ENCODE measurements around the gene IFITM1.

The IFITM1 gene

DNA sequence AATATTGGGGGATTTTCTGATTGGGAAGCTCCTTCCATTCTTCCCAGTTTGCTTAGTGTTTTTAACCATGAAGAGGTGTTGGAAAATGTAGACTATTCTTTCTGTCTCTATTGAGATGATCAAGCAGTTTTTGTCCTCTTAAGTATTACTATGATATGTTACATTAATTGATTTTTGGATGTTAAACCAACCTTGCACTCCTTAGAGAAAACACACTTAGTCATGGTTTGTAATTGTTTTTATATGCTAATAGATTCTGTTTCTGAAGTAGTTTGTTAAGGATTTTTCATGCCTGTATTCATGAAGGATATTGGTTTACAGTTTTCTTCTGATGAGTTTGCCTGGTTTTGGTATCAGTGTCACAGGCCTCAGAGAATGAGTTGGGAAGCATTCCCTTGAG, 37.6 kb upstream of the IFITM1 start:
- Histone ChIP-seq H3K9me3 (ENCODE audit: control insufficient read depth in 1 of 2, low read length in 2 of 2) (peaks cover 0 to 6% of the 10 kb centered on the region in 2 donors), H3K4me1 (ENCODE audit: control insufficient read depth in 1 of 2, insufficient read depth in 2 of 2, low read length in 2 of 2) (peaks cover 16 to 27% of the 10 kb centered on the region in 2 donors), H3K4me3 (ENCODE audit: low read depth in 1 of 2, low read length in 2 of 2) (no peak overlapping the region), H3K36me3 (ENCODE audit: control insufficient read depth in 1 of 2, insufficient read depth in 2 of 2, low read length in 2 of 2) (peaks cover 0 to 4% of the 10 kb centered on the region in 2 donors), H3K27ac (ENCODE audit: low read depth, low read length) (no peak overlapping the region), H3K9ac (ENCODE audit: low read depth in 1 of 2, low read length in 2 of 2) (no peak overlapping the region), H3K27me3 (ENCODE audit: control insufficient read depth in 1 of 2, insufficient read depth in 2 of 2, low read length in 2 of 2) (peaks cover 0 to 7% of the 10 kb centered on the region in 2 donors)

DNA sequence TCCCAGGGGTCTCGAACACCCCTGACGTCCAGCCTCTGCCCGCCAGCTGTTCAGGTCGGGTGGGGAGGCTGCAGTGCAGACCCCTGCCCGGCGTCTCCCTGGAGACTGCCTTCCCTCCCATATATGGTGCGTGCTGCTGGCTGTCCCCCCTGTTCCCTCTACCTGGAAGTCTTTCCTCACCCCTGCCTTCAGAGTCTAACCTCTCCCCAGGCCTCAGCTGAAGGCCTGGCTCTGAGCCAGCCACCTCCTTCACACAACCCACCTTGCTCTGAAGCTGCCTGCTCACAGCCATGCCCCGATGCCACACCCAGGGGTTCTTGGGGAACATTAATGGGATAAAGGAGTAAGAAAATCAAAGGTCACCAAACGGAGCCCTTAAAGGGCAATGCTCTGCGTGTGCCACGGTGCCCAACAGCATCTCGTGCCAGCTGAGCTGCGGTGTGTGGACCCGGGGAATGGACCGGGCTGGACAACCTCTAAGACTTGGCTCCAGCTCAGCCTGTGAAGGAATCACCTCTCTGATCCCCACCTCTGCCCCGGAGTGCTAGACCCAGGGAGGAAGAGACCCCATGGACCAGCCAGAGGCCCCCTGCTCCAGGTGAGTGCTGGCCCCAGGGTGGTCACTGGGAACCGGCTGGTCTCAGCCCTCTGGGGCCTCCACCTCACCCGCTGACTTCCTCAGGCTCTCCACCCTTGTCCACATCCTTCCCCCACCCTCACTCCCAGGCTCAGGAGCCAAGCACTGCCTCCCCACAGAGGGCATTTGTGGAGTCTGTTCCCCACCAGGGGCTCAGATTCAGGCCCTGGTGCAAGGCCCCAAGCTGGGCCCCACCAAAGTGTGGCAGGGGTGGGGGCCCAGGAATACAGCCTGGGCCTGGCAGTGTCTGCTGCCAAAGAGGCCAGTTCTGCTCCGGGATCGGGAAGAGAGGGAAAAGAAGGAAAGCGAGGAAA, 35.6 kb upstream of the IFITM1 start, which contains the start of gene NLRP6:
Gene NLRP6, plus strand, starts transcription at position 407 of the 951 bp plus-strand sequence. Its CDS starts 163 bp downstream, at position 570.
- H3K4me3 ChIP-seq (ENCODE audit: low read depth in 1 of 2, low read length in 2 of 2) = peak within 1 kb of the TSS; percentile 76 to 89
- peaks cover 12 to 15% of the 10 kb centered on the region in 2 donors for H3K36me3 ChIP-seq (ENCODE audit: control insufficient read depth in 1 of 2, insufficient read depth in 2 of 2, low read length in 2 of 2)
- peaks cover 0 to 6% of the 10 kb centered on the region in 2 donors for H3K9me3 ChIP-seq (ENCODE audit: control insufficient read depth in 1 of 2, low read length in 2 of 2)
- H3K27me3 ChIP-seq (ENCODE audit: control insufficient read depth in 1 of 2, insufficient read depth in 2 of 2, low read length in 2 of 2) = peaks cover 12 to 23% of the 10 kb centered on the region in 2 donors
- peak within 1 kb of the TSS; percentile 89 for H3K27ac ChIP-seq (ENCODE audit: low read depth, low read length)
- H3K4me1 ChIP-seq (ENCODE audit: control insufficient read depth in 1 of 2, insufficient read depth in 2 of 2, low read length in 2 of 2) = peaks cover 14 to 31% of the 10 kb centered on the region in 2 donors
- H3K9ac ChIP-seq (ENCODE audit: low read depth in 1 of 2, low read length in 2 of 2) = peak within 1 kb of the TSS; percentile 71 to 99

DNA sequence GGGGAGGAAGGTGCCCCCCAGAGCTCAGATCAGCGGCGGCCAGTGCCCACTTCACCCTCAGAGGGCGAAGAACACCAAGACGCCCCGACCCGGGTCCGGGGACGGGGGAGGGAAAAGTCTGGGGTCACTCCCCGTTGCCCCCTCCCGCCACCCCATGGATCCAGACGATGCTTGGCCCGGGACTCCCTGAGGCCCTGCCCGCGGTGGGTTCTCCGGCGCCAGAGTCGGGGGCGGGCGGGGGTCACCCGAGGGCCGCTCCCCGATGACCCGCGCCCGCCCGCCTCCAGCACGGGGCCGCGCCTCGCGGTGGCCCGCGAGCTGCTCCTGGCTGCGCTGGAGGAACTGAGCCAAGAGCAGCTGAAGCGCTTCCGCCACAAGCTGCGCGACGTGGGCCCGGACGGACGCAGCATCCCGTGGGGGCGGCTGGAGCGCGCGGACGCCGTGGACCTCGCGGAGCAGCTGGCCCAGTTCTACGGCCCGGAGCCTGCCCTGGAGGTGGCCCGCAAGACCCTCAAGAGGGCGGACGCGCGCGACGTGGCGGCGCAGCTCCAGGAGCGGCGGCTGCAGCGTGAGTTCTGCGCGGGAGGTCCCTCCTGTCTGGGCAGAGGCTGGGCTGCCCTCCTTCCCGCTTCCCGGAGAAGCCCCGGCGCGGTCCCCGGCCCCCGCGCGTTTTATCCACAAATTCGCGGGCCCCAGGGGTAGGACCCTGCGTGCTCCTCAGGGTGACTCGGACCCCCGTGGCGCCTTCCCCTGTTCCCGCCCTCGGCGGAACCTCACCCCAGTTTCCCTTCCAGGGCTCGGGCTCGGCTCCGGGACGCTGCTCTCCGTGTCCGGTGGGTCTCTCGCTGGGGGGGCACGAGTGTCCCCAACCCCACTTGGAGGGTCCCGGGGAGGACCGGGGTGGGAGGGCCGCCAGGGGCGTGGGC, 34.5 kb upstream of the IFITM1 start:
- Histone ChIP-seq H3K27ac (ENCODE audit: low read depth, low read length) (peak overlapping the region; percentile 89), H3K4me3 (ENCODE audit: low read depth in 1 of 2, low read length in 2 of 2) (peak overlapping the region; percentile 76 to 89)

DNA sequence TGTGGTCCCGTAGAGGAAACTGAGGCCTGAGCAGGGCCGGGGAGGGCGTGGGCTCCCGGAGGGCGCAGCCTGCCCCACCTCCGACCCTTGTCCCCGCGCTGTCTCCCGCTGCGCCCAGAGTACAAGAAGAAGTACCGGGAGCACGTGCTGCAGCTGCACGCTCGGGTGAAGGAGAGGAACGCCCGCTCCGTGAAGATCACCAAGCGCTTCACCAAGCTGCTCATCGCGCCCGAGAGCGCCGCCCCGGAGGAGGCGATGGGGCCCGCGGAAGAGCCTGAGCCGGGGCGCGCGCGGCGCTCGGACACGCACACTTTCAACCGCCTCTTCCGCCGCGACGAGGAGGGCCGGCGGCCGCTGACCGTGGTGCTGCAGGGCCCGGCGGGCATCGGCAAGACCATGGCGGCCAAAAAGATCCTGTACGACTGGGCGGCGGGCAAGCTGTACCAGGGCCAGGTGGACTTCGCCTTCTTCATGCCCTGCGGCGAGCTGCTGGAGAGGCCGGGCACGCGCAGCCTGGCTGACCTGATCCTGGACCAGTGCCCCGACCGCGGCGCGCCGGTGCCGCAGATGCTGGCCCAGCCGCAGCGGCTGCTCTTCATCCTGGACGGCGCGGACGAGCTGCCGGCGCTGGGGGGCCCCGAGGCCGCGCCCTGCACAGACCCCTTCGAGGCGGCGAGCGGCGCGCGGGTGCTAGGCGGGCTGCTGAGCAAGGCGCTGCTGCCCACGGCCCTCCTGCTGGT, 33.7 kb upstream of the IFITM1 start:
- H3K4me3 ChIP-seq (ENCODE audit: low read depth in 1 of 2, low read length in 2 of 2) = peak overlapping the region; percentile 76 to 89
- H3K27ac ChIP-seq (ENCODE audit: low read depth, low read length) = peak overlapping the region; percentile 89
- peaks cover 12 to 23% of the 10 kb centered on the region in 2 donors for H3K27me3 ChIP-seq (ENCODE audit: control insufficient read depth in 1 of 2, insufficient read depth in 2 of 2, low read length in 2 of 2)

More for the DNA sequence above, 34.5 kb upstream of the IFITM1 start:
- H3K9ac ChIP-seq (ENCODE audit: low read depth in 1 of 2, low read length in 2 of 2) = peak overlapping the region; percentile 71 to 99
- H3K36me3 ChIP-seq (ENCODE audit: control insufficient read depth in 1 of 2, insufficient read depth in 2 of 2, low read length in 2 of 2) = peaks cover 15 to 20% of the 10 kb centered on the region in 2 donors
- peaks cover 14 to 40% of the 10 kb centered on the region in 2 donors for H3K4me1 ChIP-seq (ENCODE audit: control insufficient read depth in 1 of 2, insufficient read depth in 2 of 2, low read length in 2 of 2)
- peaks cover 12 to 23% of the 10 kb centered on the region in 2 donors for H3K27me3 ChIP-seq (ENCODE audit: control insufficient read depth in 1 of 2, insufficient read depth in 2 of 2, low read length in 2 of 2)
- H3K9me3 ChIP-seq (ENCODE audit: control insufficient read depth in 1 of 2, low read length in 2 of 2) = peaks cover 0 to 6% of the 10 kb centered on the region in 2 donors

DNA sequence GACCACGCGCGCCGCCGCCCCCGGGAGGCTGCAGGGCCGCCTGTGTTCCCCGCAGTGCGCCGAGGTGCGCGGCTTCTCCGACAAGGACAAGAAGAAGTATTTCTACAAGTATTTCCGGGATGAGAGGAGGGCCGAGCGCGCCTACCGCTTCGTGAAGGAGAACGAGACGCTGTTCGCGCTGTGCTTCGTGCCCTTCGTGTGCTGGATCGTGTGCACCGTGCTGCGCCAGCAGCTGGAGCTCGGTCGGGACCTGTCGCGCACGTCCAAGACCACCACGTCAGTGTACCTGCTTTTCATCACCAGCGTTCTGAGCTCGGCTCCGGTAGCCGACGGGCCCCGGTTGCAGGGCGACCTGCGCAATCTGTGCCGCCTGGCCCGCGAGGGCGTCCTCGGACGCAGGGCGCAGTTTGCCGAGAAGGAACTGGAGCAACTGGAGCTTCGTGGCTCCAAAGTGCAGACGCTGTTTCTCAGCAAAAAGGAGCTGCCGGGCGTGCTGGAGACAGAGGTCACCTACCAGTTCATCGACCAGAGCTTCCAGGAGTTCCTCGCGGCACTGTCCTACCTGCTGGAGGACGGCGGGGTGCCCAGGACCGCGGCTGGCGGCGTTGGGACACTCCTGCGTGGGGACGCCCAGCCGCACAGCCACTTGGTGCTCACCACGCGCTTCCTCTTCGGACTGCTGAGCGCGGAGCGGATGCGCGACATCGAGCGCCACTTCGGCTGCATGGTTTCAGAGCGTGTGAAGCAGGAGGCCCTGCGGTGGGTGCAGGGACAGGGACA, 32.9 kb upstream of the IFITM1 start:
- Histone ChIP-seq H3K4me3 (ENCODE audit: low read depth in 1 of 2, low read length in 2 of 2) (peak overlapping the region; percentile 76 to 78), H3K27ac (ENCODE audit: low read depth, low read length) (peak overlapping the region; percentile 17), H3K9ac (ENCODE audit: low read depth in 1 of 2, low read length in 2 of 2) (peak overlapping the region; percentile 71 to 73), H3K4me1 (ENCODE audit: control insufficient read depth in 1 of 2, insufficient read depth in 2 of 2, low read length in 2 of 2) (peaks cover 17 to 43% of the 10 kb centered on the region in 2 donors), H3K36me3 (ENCODE audit: control insufficient read depth in 1 of 2, insufficient read depth in 2 of 2, low read length in 2 of 2) (peaks cover 15 to 30% of the 10 kb centered on the region in 2 donors), H3K9me3 (ENCODE audit: control insufficient read depth in 1 of 2, low read length in 2 of 2) (peaks cover 0 to 6% of the 10 kb centered on the region in 2 donors), H3K27me3 (ENCODE audit: control insufficient read depth in 1 of 2, insufficient read depth in 2 of 2, low read length in 2 of 2) (peaks cover 12 to 23% of the 10 kb centered on the region in 2 donors)

More for the DNA sequence above, 33.7 kb upstream of the IFITM1 start:
- peak overlapping the region; percentile 71 to 99 for H3K9ac ChIP-seq (ENCODE audit: low read depth in 1 of 2, low read length in 2 of 2)
- peaks cover 0 to 6% of the 10 kb centered on the region in 2 donors for H3K9me3 ChIP-seq (ENCODE audit: control insufficient read depth in 1 of 2, low read length in 2 of 2)
- peaks cover 14 to 41% of the 10 kb centered on the region in 2 donors for H3K4me1 ChIP-seq (ENCODE audit: control insufficient read depth in 1 of 2, insufficient read depth in 2 of 2, low read length in 2 of 2)
- peaks cover 15 to 24% of the 10 kb centered on the region in 2 donors for H3K36me3 ChIP-seq (ENCODE audit: control insufficient read depth in 1 of 2, insufficient read depth in 2 of 2, low read length in 2 of 2)

DNA sequence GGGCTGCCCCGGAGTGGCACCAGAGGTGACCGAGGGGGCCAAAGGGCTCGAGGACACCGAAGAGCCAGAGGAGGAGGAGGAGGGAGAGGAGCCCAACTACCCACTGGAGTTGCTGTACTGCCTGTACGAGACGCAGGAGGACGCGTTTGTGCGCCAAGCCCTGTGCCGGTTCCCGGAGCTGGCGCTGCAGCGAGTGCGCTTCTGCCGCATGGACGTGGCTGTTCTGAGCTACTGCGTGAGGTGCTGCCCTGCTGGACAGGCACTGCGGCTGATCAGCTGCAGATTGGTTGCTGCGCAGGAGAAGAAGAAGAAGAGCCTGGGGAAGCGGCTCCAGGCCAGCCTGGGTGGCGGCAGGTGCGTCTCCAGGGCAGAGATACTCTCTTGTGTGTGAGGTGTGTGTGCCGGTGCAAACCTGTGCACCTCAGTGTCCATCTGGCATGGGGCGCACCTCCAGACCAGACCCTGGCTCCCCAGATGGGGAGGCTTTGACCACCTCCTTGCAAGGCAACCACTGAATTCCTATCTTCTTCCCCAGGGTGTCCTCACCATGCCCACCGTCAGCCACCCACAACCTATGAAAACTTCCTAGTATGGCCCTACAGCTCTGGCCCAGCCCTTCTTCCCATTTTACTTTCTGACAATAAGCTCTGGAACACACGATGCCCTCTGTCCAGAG, 32.2 kb upstream of the IFITM1 start:
- H3K4me3 ChIP-seq (ENCODE audit: low read depth in 1 of 2, low read length in 2 of 2) = peak overlapping the region; percentile 76 to 78
- peaks cover 12 to 23% of the 10 kb centered on the region in 2 donors for H3K27me3 ChIP-seq (ENCODE audit: control insufficient read depth in 1 of 2, insufficient read depth in 2 of 2, low read length in 2 of 2)
- H3K27ac ChIP-seq (ENCODE audit: low read depth, low read length) = no peak overlapping the region
- H3K36me3 ChIP-seq (ENCODE audit: control insufficient read depth in 1 of 2, insufficient read depth in 2 of 2, low read length in 2 of 2) = peaks cover 11 to 30% of the 10 kb centered on the region in 2 donors
- peak overlapping the region; percentile 71 to 73 for H3K9ac ChIP-seq (ENCODE audit: low read depth in 1 of 2, low read length in 2 of 2)
- peaks cover 17 to 48% of the 10 kb centered on the region in 2 donors for H3K4me1 ChIP-seq (ENCODE audit: control insufficient read depth in 1 of 2, insufficient read depth in 2 of 2, low read length in 2 of 2)
- no peaks in the 10 kb centered on the region for H3K9me3 ChIP-seq (ENCODE audit: control insufficient read depth in 1 of 2, low read length in 2 of 2)

DNA sequence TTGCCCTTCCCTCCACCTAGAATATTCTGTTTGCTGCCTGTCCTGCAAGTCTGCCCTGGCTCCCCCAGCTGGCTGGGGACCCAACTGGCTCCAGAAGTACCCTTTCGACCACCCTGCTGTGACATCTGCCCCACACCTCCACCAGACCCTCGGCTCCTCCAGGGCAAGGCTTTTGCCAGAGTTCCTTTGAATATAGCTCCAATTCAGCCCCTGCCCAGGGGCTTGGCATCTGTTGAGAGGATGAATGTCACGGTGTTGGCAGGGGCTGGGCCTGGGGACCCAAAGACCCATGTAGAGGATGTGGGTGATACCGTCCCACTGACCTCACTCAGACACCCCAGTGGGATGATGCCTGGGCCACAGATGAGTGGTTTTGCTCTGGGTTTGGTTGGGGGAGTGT, 31.7 kb upstream of the IFITM1 start:
- no peaks in the 10 kb centered on the region for H3K9me3 ChIP-seq (ENCODE audit: control insufficient read depth in 1 of 2, low read length in 2 of 2)
- peaks cover 12 to 23% of the 10 kb centered on the region in 2 donors for H3K27me3 ChIP-seq (ENCODE audit: control insufficient read depth in 1 of 2, insufficient read depth in 2 of 2, low read length in 2 of 2)
- H3K9ac ChIP-seq (ENCODE audit: low read depth in 1 of 2, low read length in 2 of 2) = peak overlapping the region; percentile 71 to 73
- H3K4me1 ChIP-seq (ENCODE audit: control insufficient read depth in 1 of 2, insufficient read depth in 2 of 2, low read length in 2 of 2) = peaks cover 20 to 51% of the 10 kb centered on the region in 2 donors
- H3K4me3 ChIP-seq (ENCODE audit: low read depth in 1 of 2, low read length in 2 of 2) = peak overlapping the region; percentile 76 to 78
- peaks cover 11 to 30% of the 10 kb centered on the region in 2 donors for H3K36me3 ChIP-seq (ENCODE audit: control insufficient read depth in 1 of 2, insufficient read depth in 2 of 2, low read length in 2 of 2)
- peak overlapping the region; percentile 36 for H3K27ac ChIP-seq (ENCODE audit: low read depth, low read length)

DNA sequence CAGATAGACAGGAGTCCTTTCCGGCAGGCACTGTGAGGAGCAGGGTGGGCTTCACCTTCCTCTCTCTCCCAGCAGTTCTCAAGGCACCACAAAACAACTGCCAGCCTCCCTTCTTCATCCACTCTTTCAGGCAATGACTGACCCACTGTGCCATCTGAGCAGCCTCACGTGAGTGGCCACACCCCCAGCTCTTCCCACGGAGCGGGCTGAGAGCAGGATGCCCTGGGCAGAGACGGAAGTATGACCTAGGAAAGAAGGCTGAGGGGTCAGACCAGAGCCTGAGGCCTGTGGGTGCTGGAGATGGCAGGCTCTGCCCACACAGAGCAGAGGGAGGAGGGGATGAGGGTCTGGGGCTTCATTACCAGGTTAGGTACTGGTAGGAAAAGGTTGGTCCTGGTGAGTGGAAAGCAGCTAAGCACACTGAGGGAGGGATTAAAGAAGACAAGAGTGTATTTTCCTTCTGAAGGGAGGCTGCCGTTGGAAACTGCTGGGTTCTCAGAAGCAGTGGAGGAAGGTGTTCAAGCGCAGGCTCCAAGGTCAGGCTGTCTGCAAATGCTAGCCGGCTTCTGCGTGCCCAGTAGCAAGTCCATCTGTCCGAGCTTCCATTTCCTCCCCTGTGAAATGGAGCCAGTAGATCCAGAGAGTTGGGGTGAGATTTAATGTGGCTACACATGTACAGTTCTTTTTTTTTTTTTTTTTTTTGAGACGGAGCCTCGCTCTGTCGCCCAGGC, 31.0 kb upstream of the IFITM1 start:
- H3K9ac ChIP-seq (ENCODE audit: low read depth in 1 of 2, low read length in 2 of 2) = peak overlapping the region; percentile 71 to 73
- H3K27ac ChIP-seq (ENCODE audit: low read depth, low read length) = peak overlapping the region; percentile 36
- peaks cover 11 to 30% of the 10 kb centered on the region in 2 donors for H3K36me3 ChIP-seq (ENCODE audit: control insufficient read depth in 1 of 2, insufficient read depth in 2 of 2, low read length in 2 of 2)
- peaks cover 22 to 51% of the 10 kb centered on the region in 2 donors for H3K4me1 ChIP-seq (ENCODE audit: control insufficient read depth in 1 of 2, insufficient read depth in 2 of 2, low read length in 2 of 2)
- peak overlapping the region; percentile 76 to 78 for H3K4me3 ChIP-seq (ENCODE audit: low read depth in 1 of 2, low read length in 2 of 2)
- peaks cover 12 to 23% of the 10 kb centered on the region in 2 donors for H3K27me3 ChIP-seq (ENCODE audit: control insufficient read depth in 1 of 2, insufficient read depth in 2 of 2, low read length in 2 of 2)
- H3K9me3 ChIP-seq (ENCODE audit: control insufficient read depth in 1 of 2, low read length in 2 of 2) = no peaks in the 10 kb centered on the region
